Germinal center (tissue), 1 donor: ENCODE results near the gene ALLC.
"Not testable (repeated sequence)": the region's sequence is repeated elsewhere in the genome, so short reads cannot be mapped to it uniquely, and the experiment has no call there.

Experiments used
- DNase-seq: peaks from one replicate; pipeline ENCODE4 v3.0.0; 2012; ENCODE audit warnings: mixed read lengths, low spot score

Gene ALLC

GRCh38 chr2:3655871-3656761 lies 1.9 kb upstream of the ALLC start:
- no peak for DNase-seq

GRCh38 chr2:3656762-3657721 lies 958 bp upstream of the ALLC start:
- DNase-seq, result no peak

GRCh38 chr2:3659447-3660432 lies 1.7 kb downstream of the ALLC start:
- no peak for DNase-seq

- DNase-seq, result not testable (repeated sequence)
Measured at GRCh38 chr2:3660640-3661039, 2.6 kb downstream of the ALLC start.

- DNase-seq, result no peak
Measured at GRCh38 chr2:3661149-3661660, 3.2 kb downstream of the ALLC start.

GRCh38 chr2:3662239-3662638 lies 4.2 kb downstream of the ALLC start:
- DNase-seq, result no peak

- no peak for DNase-seq
Measured at GRCh38 chr2:3664118-3664517, 6.1 kb downstream of the ALLC start.

- DNase-seq, result no peak
Measured at GRCh38 chr2:3664925-3665324, 6.9 kb downstream of the ALLC start.

- no peak for DNase-seq
Measured at GRCh38 chr2:3665886-3666612, 8.0 kb downstream of the ALLC start.

GRCh38 chr2:3666613-3666975 lies 8.6 kb downstream of the ALLC start:
- no peak for DNase-seq

- DNase-seq, result no peak
Measured at GRCh38 chr2:3667151-3667631, 9.2 kb downstream of the ALLC start.

GRCh38 chr2:3669656-3670055 lies 11.7 kb downstream of the ALLC start:
- no peak for DNase-seq

GRCh38 chr2:3670376-3670775 lies 12.4 kb downstream of the ALLC start:
- DNase-seq, result no peak

GRCh38 chr2:3670941-3671340 lies 12.9 kb downstream of the ALLC start:
- no peak for DNase-seq

- no peak for DNase-seq
Measured at GRCh38 chr2:3672861-3673678, 15.1 kb downstream of the ALLC start.

GRCh38 chr2:3674066-3674845 lies 16.3 kb downstream of the ALLC start:
- DNase-seq, result no peak

GRCh38 chr2:3675687-3676086 lies 17.7 kb downstream of the ALLC start:
- no peak for DNase-seq

- no peak for DNase-seq
Measured at GRCh38 chr2:3677436-3677835, 19.4 kb downstream of the ALLC start.

GRCh38 chr2:3678212-3678611 lies 20.2 kb downstream of the ALLC start:
- no peak for DNase-seq
